ENCODE data around the gene PEAR1. TPM values are rescaled to one million over a fixed set of nuclear protein-coding genes. Genes with fewer than 3 reads are reported as not detected.

The PEAR1 gene
- total RNA-seq, 3 donors from 2014 or later, result 4.0 to 15.1 (median 6.2) TPM

- no peak for DNase-seq (ENCODE audit: low spot score in 2 of 2)
- TF ChIP-seq POLR2AphosphoS5 (IDR thresholded peaks at IDR 0.05), result no peak
- TF ChIP-seq POLR2A (IDR thresholded peaks at IDR 0.05), result no peak
- TF ChIP-seq, protein P1, sequence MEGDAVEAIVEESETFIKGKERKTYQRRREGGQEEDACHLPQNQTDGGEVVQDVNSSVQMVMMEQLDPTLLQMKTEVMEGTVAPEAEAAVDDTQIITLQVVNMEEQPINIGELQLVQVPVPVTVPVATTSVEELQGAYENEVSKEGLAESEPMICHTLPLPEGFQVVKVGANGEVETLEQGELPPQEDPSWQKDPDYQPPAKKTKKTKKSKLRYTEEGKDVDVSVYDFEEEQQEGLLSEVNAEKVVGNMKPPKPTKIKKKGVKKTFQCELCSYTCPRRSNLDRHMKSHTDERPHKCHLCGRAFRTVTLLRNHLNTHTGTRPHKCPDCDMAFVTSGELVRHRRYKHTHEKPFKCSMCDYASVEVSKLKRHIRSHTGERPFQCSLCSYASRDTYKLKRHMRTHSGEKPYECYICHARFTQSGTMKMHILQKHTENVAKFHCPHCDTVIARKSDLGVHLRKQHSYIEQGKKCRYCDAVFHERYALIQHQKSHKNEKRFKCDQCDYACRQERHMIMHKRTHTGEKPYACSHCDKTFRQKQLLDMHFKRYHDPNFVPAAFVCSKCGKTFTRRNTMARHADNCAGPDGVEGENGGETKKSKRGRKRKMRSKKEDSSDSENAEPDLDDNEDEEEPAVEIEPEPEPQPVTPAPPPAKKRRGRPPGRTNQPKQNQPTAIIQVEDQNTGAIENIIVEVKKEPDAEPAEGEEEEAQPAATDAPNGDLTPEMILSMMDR (IDR thresholded peaks at IDR 0.05), result no peak
- Histone ChIP-seq H3K9me3 (no peaks in the 10 kb centered on the region), H3K27ac (no peak overlapping the region), H3K4me3 (no peak overlapping the region), H3K4me1 (no peaks in the 10 kb centered on the region), H3K27me3 (no peaks in the 10 kb centered on the region), H3K36me3 (no peaks in the 10 kb centered on the region)
- intact Hi-C loops (cut with DNase I; ENCODE audit: low total_unique reads), result no loop called here
Measured at GRCh38 chr1:156936721-156937220, 43.3 kb downstream of the PEAR1 start.

DNA sequence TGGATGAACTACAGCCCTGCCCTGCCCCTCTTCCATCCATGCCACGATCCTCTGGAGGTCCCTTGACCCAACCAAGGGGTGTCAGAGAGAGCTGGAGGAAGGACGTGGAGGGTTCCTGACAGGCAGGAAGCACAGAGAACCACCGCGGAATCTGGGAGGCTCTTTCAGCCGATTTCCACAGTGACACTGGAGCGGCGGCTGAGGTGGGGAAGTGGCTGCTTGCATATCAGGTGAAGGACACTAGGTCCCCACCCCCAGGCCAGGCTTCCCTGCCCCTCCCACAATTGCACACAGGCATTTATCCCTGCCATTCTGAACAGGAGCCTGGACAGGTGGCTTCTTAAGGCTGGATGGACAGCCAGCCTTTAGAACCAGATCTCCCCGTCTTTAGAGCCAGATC is 44.4 kb downstream of the PEAR1 start:
- H3K4me1 ChIP-seq, result no peaks in the 10 kb centered on the region
- H3K4me3 ChIP-seq, result no peak overlapping the region
- no peak overlapping the region for H3K27ac ChIP-seq
- no peak for TF ChIP-seq POLR2AphosphoS5 (IDR thresholded peaks at IDR 0.05)
- TF ChIP-seq POLR2A (IDR thresholded peaks at IDR 0.05), result no peak
- TF ChIP-seq, protein P1 (IDR thresholded peaks at IDR 0.05), result no peak
- no peak for DNase-seq (ENCODE audit: low spot score in 2 of 2)
- intact Hi-C loops (cut with DNase I; ENCODE audit: low total_unique reads), result no loop called here
- no peaks in the 10 kb centered on the region for H3K9me3 ChIP-seq
- no peaks in the 10 kb centered on the region for H3K27me3 ChIP-seq
- H3K36me3 ChIP-seq, result no peaks in the 10 kb centered on the region

DNA sequence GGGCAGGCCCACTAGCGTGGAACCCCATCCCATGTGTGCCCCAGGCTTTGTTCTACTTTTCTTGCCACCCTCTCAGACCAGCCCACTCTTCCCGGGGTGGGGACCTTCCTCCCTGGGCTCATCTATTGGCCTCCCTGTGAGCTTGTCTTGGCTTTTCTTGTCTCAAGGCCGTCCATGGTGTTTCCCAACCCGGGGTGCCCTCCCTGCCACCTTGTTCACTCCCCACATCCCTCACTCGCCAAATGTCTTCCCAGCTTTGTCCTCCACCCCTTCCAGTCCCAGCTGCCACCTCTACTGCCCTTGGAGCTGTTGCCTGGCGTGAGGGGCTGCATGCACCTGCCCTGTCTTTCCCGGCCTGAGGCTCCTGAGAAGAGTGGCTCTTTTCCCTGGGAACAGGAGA is 45.3 kb downstream of the PEAR1 start:
- Histone ChIP-seq H3K4me3 (no peak overlapping the region), H3K27ac (no peak overlapping the region), H3K36me3 (no peaks in the 10 kb centered on the region), H3K9me3 (no peaks in the 10 kb centered on the region), H3K27me3 (no peaks in the 10 kb centered on the region), H3K4me1 (no peaks in the 10 kb centered on the region)
- TF ChIP-seq POLR2AphosphoS5 (IDR thresholded peaks at IDR 0.05), result no peak
- TF ChIP-seq, protein P1 (IDR thresholded peaks at IDR 0.05), result no peak
- no peak for TF ChIP-seq POLR2A (IDR thresholded peaks at IDR 0.05)
- no peak for DNase-seq (ENCODE audit: low spot score in 2 of 2)
- intact Hi-C loops (cut with DNase I; ENCODE audit: low total_unique reads), result no loop called here

- no peaks in the 10 kb centered on the region for H3K36me3 ChIP-seq
- no peaks in the 10 kb centered on the region for H3K4me1 ChIP-seq
- no peaks in the 10 kb centered on the region for H3K27me3 ChIP-seq
- no peak overlapping the region for H3K27ac ChIP-seq
- DNase-seq (ENCODE audit: low spot score in 2 of 2), result no peak
- no peaks in the 10 kb centered on the region for H3K9me3 ChIP-seq
- TF ChIP-seq, protein P1 (IDR thresholded peaks at IDR 0.05), result no peak
- TF ChIP-seq POLR2A (IDR thresholded peaks at IDR 0.05), result no peak
- TF ChIP-seq POLR2AphosphoS5 (IDR thresholded peaks at IDR 0.05), result no peak
- intact Hi-C loops (cut with DNase I; ENCODE audit: low total_unique reads), result no loop called here
- no peak overlapping the region for H3K4me3 ChIP-seq
Measured at GRCh38 chr1:156939786-156940334, 46.3 kb downstream of the PEAR1 start.

DNA sequence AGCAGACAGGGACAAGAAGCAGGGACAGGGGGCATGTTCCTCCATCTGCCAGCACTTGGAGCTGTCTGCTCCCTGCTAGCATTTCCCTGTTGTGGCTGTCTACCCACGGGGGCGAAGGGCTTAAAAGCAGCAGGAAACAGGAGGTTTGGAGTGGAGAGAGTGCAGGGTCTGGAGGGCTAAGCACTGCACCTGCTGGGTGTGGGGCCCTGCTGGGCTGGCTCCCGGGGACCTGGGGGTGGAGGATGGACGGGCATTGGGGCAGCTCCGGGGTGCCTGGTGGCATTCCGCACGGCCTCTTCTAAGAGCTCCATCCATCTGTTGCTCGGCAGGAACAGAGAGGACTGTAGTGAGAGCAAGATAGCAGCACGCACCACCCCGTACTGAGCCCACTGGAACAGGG is 48.2 kb downstream of the PEAR1 start:
- no peaks in the 10 kb centered on the region for H3K9me3 ChIP-seq
- no peak for DNase-seq (ENCODE audit: low spot score in 2 of 2)
- H3K27me3 ChIP-seq, result no peaks in the 10 kb centered on the region
- intact Hi-C loops (cut with DNase I; ENCODE audit: low total_unique reads), result no loop called here
- TF ChIP-seq, protein P1 (IDR thresholded peaks at IDR 0.05), result no peak
- no peak for TF ChIP-seq POLR2AphosphoS5 (IDR thresholded peaks at IDR 0.05)
- TF ChIP-seq POLR2A (IDR thresholded peaks at IDR 0.05), result no peak
- H3K4me3 ChIP-seq, result no peak overlapping the region
- peaks cover 9% of the 10 kb centered on the region for H3K36me3 ChIP-seq
- H3K27ac ChIP-seq, result no peak overlapping the region
- H3K4me1 ChIP-seq, result no peaks in the 10 kb centered on the region
